HG03103 (cell line): ENCODE data around the gene DYRK4.
"Not testable (repeated sequence)": the region's sequence is repeated elsewhere in the genome, so short reads cannot be mapped to it uniquely, and the experiment has no call there.

Source experiments
- ATAC-seq: cut with Tn5 transposase; IDR thresholded peaks from one replicate; pipeline ENCODE4 v1.9.1; 2021; ENCODE audit warnings: low read depth; ENCODE audit not compliant: unreplicated experiment

Gene DYRK4

GRCh38 chr12:4562034-4562657, at the start of gene DYRK4:
Gene DYRK4, plus strand, starts transcription at chr12:4562208. Its CDS starts 38 bp downstream, at chr12:4562246.
- ATAC-seq = no peak

GRCh38 chr12:4518106-4518728, 43.8 kb upstream of the DYRK4 start:
- ATAC-seq = no peak

GRCh38 chr12:4523443-4523842, 38.6 kb upstream of the DYRK4 start:
- not testable (repeated sequence) for ATAC-seq

GRCh38 chr12:4526923-4527546, 35.0 kb upstream of the DYRK4 start:
- ATAC-seq = no peak

DNA sequence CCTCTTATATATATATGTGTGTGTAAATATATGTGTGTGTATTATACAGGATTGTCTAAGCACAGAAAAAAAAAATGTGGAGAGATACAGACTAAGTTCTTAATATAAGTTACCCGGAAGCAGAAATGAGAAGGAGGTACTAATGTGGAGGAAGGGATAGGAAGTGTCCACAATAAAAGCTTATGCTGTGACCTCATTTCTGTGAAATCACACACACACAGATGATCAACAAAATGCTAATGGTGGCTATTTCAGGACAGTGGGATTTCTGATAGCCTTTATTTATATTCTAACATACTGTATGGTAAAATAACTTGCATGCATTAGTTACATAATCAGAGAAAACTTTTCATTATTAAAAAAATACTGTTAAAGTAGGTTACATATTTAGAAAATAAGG, 31.8 kb upstream of the DYRK4 start:
- no peak for ATAC-seq

- no peak for ATAC-seq
Measured at GRCh38 chr12:4530982-4531586, 30.9 kb upstream of the DYRK4 start.

DNA sequence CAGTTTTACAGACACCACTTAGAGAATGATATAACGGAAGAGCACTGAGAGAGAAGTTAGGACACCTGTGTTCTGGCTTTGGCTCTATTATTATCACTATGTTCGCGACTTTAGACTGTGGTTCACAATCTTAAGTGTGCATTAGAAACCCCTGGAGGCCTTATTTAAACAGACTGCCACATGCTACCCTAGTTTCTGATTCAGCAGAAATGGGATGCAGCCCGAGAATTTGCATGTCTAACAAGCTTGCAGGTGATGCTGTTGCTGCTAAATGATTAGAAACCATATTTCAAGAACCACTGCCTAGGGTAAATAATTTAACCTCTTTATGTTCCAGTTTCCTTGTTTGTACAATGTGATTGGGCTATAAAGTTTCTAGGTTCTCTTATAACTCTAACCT, 26.9 kb upstream of the DYRK4 start:
- ATAC-seq = no peak

GRCh38 chr12:4535871-4536270, 26.1 kb upstream of the DYRK4 start:
- ATAC-seq = no peak

GRCh38 chr12:4538207-4539160, 23.5 kb upstream of the DYRK4 start, which contains the start of gene RAD51AP1:
Gene RAD51AP1, plus strand, starts transcription at chr12:4538890. Its CDS starts 50 bp downstream, at chr12:4538940.
- ATAC-seq = peak; percentile 86

DNA sequence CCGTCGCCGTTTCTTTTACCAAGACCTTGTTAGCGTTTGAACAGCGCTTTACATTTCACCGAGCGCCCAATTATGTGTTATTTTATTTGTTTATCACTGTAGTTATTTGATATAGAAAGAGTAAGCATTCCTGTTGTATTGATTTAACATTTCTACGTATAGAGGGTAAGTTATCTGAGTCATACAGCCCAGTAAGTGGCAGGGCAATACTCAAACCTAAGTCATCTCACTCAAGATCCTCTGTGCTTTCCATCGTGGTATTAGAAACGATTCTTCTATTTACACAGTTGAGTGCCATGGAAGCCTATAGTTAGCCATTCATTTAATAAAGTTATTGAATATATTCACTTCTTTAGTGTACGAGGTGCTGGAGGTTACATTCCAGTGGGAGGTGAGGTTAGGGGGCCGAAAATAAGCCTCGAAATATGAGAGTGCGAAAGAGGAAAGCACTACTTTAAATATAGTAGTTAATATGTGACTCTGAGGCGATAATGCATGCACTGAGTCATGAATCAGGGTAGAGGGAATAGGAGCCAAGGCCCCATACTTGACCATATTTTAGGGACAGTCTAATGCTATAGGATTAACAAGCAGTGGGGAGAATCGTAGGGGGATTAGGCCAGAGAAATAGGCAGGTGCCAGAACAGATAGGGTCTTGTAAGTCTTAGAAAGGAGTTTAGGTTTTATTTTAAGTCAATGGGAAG, 22.7 kb upstream of the DYRK4 start:
- ATAC-seq = no peak

DNA sequence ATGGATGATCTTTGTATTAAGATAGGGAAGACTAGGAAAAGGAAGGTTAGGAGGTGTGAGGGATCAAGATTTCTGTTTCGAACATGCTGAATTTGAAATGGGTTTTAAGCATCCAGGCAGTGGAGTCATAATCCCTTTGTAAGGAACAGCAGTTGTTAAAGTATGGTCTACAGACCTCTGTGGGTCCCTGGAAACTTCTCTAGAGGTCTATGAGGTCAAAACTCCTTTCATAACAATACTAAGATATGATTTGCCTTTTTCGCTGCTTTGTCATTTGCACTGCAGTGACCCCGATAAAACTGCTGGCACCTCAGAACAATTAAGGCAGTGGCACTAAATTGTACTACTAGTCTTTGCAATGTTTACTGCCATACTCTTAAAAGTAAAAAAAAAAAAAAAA, 21.8 kb upstream of the DYRK4 start:
- no peak for ATAC-seq

DNA sequence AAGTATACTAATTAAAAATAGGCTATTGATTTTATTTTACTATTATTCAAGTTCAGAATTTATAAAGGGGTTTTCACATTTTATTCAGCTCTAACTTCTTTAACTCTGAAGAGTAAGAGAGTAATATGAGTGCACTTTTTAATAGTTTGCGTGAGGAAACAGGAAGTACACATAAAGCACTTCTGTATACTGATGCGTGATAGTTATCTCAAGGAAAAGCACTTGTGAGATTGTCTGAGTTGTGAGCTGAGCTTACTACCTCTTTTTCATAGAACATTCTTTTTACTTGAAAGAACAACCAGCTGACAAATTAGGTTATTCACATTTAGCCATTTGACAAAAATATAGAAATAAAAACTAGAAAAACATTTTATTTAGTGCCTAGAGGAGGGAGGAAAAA, 21.4 kb upstream of the DYRK4 start:
- ATAC-seq = no peak

DNA sequence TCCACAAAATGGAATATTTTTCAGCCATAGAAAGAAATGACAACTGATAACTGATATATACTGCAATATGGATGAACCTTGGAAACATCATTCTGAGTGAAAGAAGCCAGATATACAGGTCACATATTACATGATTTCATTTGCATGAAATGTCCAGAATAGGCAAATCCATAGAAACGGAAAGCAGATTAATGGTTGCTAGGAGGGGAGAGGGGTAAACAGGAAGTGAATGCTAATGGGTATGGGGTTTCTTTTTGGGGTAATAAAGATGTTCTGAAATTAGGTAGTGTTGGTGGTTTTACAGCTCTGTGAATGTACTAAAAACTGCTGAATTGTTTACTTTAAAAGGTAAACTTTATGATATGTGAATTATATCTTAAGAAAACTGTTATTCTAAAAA, 16.8 kb upstream of the DYRK4 start:
- no peak for ATAC-seq

GRCh38 chr12:4552191-4552590, 9.8 kb upstream of the DYRK4 start:
- ATAC-seq = no peak

DNA sequence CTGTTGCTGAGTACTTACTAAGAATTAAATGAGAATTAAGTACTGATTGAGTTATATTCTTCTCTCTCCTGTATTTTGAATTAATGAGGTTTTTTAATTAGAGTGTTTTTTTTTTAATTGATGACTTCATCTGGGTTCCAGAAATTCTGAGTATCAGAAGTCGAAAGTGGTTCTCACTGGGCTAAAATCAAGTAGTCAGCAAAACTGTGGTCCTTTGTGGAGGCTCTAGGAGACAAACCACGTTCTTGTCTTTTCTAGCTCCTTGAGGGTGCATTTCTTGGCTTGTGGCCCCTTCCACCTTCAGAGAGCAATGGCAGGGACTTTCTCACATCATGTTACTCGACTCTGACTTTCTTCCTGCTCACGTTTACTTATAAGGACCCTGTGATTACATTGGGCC, 8.1 kb upstream of the DYRK4 start:
- ATAC-seq = no peak

DNA sequence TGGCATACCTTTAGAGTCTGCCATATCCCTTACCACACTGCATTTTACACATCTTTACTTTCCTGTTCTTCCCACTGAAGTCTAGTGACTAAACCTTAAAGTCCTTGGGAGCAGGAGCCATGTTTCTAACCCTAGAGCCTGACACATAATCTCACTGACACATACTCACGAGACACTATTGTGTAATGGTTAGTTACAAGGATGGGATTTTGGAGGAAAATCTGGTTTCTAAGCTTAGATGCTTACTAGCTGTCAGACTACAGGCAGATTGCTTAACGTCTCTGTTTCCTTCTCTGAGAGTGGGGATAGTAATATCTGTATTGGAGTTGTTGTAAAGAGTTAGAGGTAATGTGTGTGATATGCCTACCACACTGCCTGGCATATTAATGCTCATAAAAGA, 6.2 kb upstream of the DYRK4 start:
- no peak for ATAC-seq

- ATAC-seq = no peak
Measured at GRCh38 chr12:4556735-4557530, 5.1 kb upstream of the DYRK4 start.

GRCh38 chr12:4557586-4557985, 4.4 kb upstream of the DYRK4 start:
- ATAC-seq = no peak

DNA sequence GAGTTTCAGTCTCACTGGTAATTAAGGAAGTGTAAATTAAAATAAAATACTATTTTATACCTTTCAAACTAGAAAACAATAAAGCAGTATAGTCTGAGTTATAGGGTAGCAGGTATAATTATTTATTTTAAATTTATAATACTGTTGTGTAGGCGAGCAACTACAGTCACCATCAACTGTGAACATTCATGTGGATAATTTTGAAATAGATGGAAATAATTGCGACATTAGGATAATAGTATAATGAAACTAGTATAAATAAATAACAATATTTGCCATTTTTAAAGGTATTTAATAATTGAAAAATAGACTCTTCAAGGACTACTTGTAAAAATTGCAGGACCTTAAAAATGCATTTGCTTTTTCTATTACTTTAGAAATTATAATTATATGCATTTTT, 3.8 kb upstream of the DYRK4 start:
- ATAC-seq = no peak
